Muscle layer of colon (tissue), 2 donors: Measurements from ENCODE around the gene RNASEH2A.

ENCODE experiments used
- H3K27ac ChIP-seq: one replicate; pipeline ENCODE4 v1.7.0; 2013; ENCODE audit warnings: low read depth, mild to moderate bottlenecking, low read length, moderate library complexity
- H3K27me3 ChIP-seq, 2 donors: one replicate each; pipeline ENCODE4 v1.7.0; 2013; ENCODE audit warnings: low read length in 2 of 2, mild to moderate bottlenecking in 2 of 2; ENCODE audit not compliant: insufficient read depth in 2 of 2, control insufficient read depth in 1 of 2
- H3K36me3 ChIP-seq: one replicate; pipeline ENCODE4 v1.7.0; 2013; ENCODE audit warnings: mild to moderate bottlenecking, low read length; ENCODE audit not compliant: insufficient read depth
- H3K4me1 ChIP-seq: one replicate; pipeline ENCODE4 v1.7.0; 2013; ENCODE audit warnings: mild to moderate bottlenecking, low read length; ENCODE audit not compliant: insufficient read depth
- H3K4me3 ChIP-seq, 2 donors: one replicate each; pipeline ENCODE4 v1.7.0; 2013; ENCODE audit warnings: low read length in 2 of 2, low read depth in 1 of 2, mild to moderate bottlenecking in 1 of 2, moderate library complexity in 1 of 2
- H3K9ac ChIP-seq: one replicate; pipeline ENCODE4 v1.7.0; 2013; ENCODE audit warnings: low read length
- H3K9me3 ChIP-seq: one replicate; pipeline ENCODE4 v1.7.0; 2013; ENCODE audit warnings: mild to moderate bottlenecking, low read length
- donor health status: abdominal sarcoma.
- donor health status: Adenocarcinoma of cecum.

The RNASEH2A gene

DNA sequence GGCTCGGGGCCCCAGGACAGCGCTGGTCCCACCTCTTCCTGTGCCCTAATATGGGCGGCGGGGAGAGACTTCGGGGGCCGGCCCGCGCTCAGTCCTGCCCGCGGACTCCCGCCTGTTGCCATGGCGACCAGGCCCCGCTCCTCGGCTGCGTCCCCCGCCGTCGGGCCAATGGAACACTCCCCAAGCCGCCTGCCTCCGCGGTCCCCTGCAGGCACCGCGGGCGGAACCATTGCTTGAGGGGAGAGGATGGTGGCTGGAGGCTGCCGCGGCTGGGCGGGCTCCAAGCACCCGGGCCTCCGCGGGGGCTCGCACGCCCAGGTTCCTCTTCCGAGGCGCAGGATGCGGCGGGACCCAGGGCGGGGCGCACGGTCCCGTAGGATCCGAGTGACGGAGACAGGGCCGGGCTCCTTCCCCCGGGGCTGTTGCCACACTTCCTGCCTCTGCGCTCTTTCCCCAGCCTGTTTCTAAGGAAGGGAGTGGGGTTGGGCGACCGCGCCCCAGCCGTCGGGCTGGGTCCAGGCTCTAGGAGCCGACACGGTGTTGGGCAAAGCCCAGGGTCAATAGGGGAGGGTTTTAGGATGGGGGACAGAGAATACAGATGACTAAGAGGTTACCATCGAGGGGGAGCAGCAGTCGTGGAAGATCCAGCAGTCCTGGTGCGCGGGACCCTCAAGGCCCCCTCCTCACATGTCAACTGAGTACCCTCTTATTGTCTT is 16.3 kb upstream of the RNASEH2A start:
- no peaks in the 10 kb centered on the region for H3K36me3 ChIP-seq
- H3K4me3 ChIP-seq, result peak overlapping the region; percentile 60 to 75
- H3K9me3 ChIP-seq, result no peaks in the 10 kb centered on the region
- H3K9ac ChIP-seq, result peak overlapping the region; percentile 85
- H3K4me1 ChIP-seq, result peaks cover 27% of the 10 kb centered on the region
- peak overlapping the region; percentile 99 for H3K27ac ChIP-seq
- H3K27me3 ChIP-seq, result no peaks in the 10 kb centered on the region

- H3K4me3 ChIP-seq, result peak overlapping the region; percentile 60 to 75
- H3K4me1 ChIP-seq, result peaks cover 29% of the 10 kb centered on the region
- peak overlapping the region; percentile 99 for H3K27ac ChIP-seq
- no peaks in the 10 kb centered on the region for H3K36me3 ChIP-seq
- peak overlapping the region; percentile 85 for H3K9ac ChIP-seq
- H3K9me3 ChIP-seq, result no peaks in the 10 kb centered on the region
- H3K27me3 ChIP-seq, result no peaks in the 10 kb centered on the region
Measured at GRCh38 chr19:12790628-12791344, 15.6 kb upstream of the RNASEH2A start.

- Histone ChIP-seq H3K9ac (peak within 1 kb of the TSS; percentile 99), H3K27me3 (no peaks in the 10 kb centered on the region), H3K27ac (peak within 1 kb of the TSS; percentile 99), H3K9me3 (no peaks in the 10 kb centered on the region), H3K36me3 (no peaks in the 10 kb centered on the region), H3K4me1 (peaks cover 36% of the 10 kb centered on the region), H3K4me3 (peak within 1 kb of the TSS; percentile 82 to 90)
Measured at GRCh38 chr19:12791345-12792050, 14.9 kb upstream of the RNASEH2A start, which contains the start of gene JUNB. Gene JUNB (plus strand): TSS chr19:12791486. CDS start chr19:12791772, 286 bp downstream.

- Histone ChIP-seq H3K27ac (peak overlapping the region; percentile 99), H3K4me1 (peaks cover 36% of the 10 kb centered on the region), H3K9ac (peak overlapping the region; percentile 99), H3K9me3 (no peaks in the 10 kb centered on the region), H3K36me3 (peaks cover 6% of the 10 kb centered on the region), H3K4me3 (peak overlapping the region; percentile 82 to 90), H3K27me3 (no peaks in the 10 kb centered on the region)
Measured at GRCh38 chr19:12792051-12792852, 14.1 kb upstream of the RNASEH2A start.

DNA sequence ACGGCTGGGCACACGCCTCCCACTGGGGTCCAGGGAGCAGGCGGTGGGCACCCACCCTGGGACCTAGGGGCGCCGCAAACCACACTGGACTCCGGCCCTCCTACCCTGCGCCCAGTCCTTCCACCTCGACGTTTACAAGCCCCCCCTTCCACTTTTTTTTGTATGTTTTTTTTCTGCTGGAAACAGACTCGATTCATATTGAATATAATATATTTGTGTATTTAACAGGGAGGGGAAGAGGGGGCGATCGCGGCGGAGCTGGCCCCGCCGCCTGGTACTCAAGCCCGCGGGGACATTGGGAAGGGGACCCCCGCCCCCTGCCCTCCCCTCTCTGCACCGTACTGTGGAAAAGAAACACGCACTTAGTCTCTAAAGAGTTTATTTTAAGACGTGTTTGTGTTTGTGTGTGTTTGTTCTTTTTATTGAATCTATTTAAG is 13.5 kb upstream of the RNASEH2A start:
- Histone ChIP-seq H3K27me3 (no peaks in the 10 kb centered on the region), H3K36me3 (peaks cover 7% of the 10 kb centered on the region), H3K4me3 (peak overlapping the region; percentile 82 to 90), H3K9me3 (no peaks in the 10 kb centered on the region), H3K27ac (peak overlapping the region; percentile 99), H3K4me1 (peaks cover 31% of the 10 kb centered on the region), H3K9ac (peak overlapping the region; percentile 99)

DNA sequence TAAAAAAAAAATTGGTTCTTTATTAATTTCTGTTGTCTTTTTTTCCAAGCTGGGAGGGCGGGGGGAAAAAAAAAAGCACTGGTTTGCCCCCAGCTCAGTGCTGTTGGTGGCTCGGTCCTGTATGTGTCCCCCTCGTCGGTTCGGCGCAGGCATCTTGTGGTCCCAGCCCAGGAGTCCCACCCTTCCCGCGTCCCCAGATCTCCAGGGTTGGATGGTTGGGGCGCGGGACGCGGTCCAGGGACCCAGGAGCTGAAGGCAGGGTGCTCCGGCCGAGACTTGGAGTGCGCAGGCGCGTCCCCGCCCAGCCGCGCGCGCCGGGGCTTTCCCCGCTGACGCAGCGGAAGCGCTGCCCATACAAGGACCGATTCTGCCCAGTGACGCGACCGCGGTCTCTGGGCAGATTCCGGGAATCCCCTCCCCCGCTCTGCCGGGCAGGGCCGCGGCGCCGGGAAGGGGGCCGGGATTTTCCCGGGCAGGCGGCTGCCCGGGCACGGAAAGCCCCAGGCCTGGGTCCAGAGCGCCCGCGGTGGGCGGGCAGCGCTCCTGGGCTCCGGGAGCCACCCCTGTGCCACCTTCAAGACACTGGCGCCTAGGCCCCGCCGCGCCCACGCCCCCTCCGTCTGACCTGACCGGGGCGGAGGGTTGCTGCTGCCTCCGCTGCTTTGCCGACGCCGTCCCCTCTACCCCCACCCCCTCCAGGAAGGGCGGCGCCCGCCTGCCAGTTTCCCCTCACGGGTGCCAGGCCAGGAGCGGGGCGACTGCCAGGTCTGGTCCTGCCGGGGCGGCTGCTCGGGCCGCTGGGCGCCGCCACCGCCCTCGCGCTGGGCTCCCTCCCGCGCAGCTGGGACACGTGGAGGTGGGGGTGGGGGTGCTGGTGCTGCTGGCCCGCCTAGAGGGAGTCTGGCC is 12.8 kb upstream of the RNASEH2A start:
- peak overlapping the region; percentile 99 for H3K9ac ChIP-seq
- H3K4me3 ChIP-seq, result peak overlapping the region; percentile 82 to 90
- H3K9me3 ChIP-seq, result no peaks in the 10 kb centered on the region
- H3K27me3 ChIP-seq, result no peaks in the 10 kb centered on the region
- peaks cover 24% of the 10 kb centered on the region for H3K4me1 ChIP-seq
- H3K36me3 ChIP-seq, result peaks cover 7% of the 10 kb centered on the region
- peak overlapping the region; percentile 99 for H3K27ac ChIP-seq

- Histone ChIP-seq H3K9ac (peak overlapping the region; percentile 56), H3K4me3 (peak overlapping the region; percentile 82 to 90), H3K9me3 (no peaks in the 10 kb centered on the region), H3K36me3 (peaks cover 9% of the 10 kb centered on the region), H3K27ac (peak overlapping the region; percentile 99), H3K27me3 (no peaks in the 10 kb centered on the region), H3K4me1 (peaks cover 16% of the 10 kb centered on the region)
Measured at GRCh38 chr19:12794196-12794941, 12.0 kb upstream of the RNASEH2A start.

- Histone ChIP-seq H3K4me1 (peaks cover 17% of the 10 kb centered on the region), H3K36me3 (peaks cover 15% of the 10 kb centered on the region), H3K9ac (no peak overlapping the region), H3K27me3 (no peaks in the 10 kb centered on the region), H3K9me3 (no peaks in the 10 kb centered on the region), H3K27ac (peak overlapping the region; percentile 99), H3K4me3 (no peak overlapping the region)
Measured at GRCh38 chr19:12794971-12795381, 11.4 kb upstream of the RNASEH2A start.

GRCh38 chr19:12796146-12797071 is 10.0 kb upstream of the RNASEH2A start:
- no peak overlapping the region for H3K9ac ChIP-seq
- peaks cover 19% of the 10 kb centered on the region for H3K4me1 ChIP-seq
- no peaks in the 10 kb centered on the region for H3K27me3 ChIP-seq
- no peaks in the 10 kb centered on the region for H3K9me3 ChIP-seq
- H3K36me3 ChIP-seq, result peaks cover 22% of the 10 kb centered on the region
- peak overlapping the region; percentile 28 for H3K27ac ChIP-seq
- no peak overlapping the region for H3K4me3 ChIP-seq
